Activated CD4-positive, alpha-beta T cell treated with anti-CD3 and anti-CD28 coated beads for 48 hours (primary cell): ENCODE results near the gene GOLT1B.
"Not testable (repeated sequence)": the region's sequence is repeated elsewhere in the genome, so short reads cannot be mapped to it uniquely, and the experiment has no call there.

Experiments
- DNase-seq: peaks from one replicate; pipeline ENCODE4 v3.0.0-alpha.2; 2020

Gene GOLT1B

GRCh38 chr12:21501258-21502163 lies at the start of gene GOLT1B, which contains the start of gene RECQL:
TSS of gene GOLT1B (plus strand) at chr12:21501789. CDS start at chr12:21501924, 135 bp downstream.
TSS of gene RECQL (minus strand) at chr12:21501635. CDS start at chr12:21499570, 2,065 bp downstream.
- peak; percentile 93 for DNase-seq

- DNase-seq = no peak
Measured at GRCh38 chr12:21453312-21453852, 48.2 kb upstream of the GOLT1B start.

GRCh38 chr12:21456291-21456780 lies 45.3 kb upstream of the GOLT1B start:
- DNase-seq = peak; percentile 49

- DNase-seq = no peak
Measured at GRCh38 chr12:21459474-21459873, 42.1 kb upstream of the GOLT1B start.

- not testable (repeated sequence) for DNase-seq
Measured at GRCh38 chr12:21467334-21467733, 34.3 kb upstream of the GOLT1B start.

GRCh38 chr12:21471294-21471693 lies 30.3 kb upstream of the GOLT1B start:
- DNase-seq = no peak

GRCh38 chr12:21472197-21472823 lies 29.3 kb upstream of the GOLT1B start:
- DNase-seq = no peak

GRCh38 chr12:21475552-21475951 lies 26.0 kb upstream of the GOLT1B start:
- DNase-seq = no peak

GRCh38 chr12:21476949-21477348 lies 24.6 kb upstream of the GOLT1B start:
- DNase-seq = no peak

- no peak for DNase-seq
Measured at GRCh38 chr12:21478756-21479455, 22.7 kb upstream of the GOLT1B start.

GRCh38 chr12:21483531-21483930 lies 18.1 kb upstream of the GOLT1B start:
- DNase-seq = no peak

- no peak for DNase-seq
Measured at GRCh38 chr12:21485998-21486397, 15.6 kb upstream of the GOLT1B start.

- no peak for DNase-seq
Measured at GRCh38 chr12:21499765-21500164, 1.8 kb upstream of the GOLT1B start.

GRCh38 chr12:21500786-21501257 lies 767 bp upstream of the GOLT1B start:
- DNase-seq = no peak

- DNase-seq = peak; percentile 53
Measured at GRCh38 chr12:21502164-21502496, 541 bp downstream of the GOLT1B start.

GRCh38 chr12:21502872-21503271 lies 1.3 kb downstream of the GOLT1B start:
- DNase-seq = no peak

GRCh38 chr12:21505888-21506287 lies 4.3 kb downstream of the GOLT1B start:
- DNase-seq = no peak

GRCh38 chr12:21507849-21508248 lies 6.3 kb downstream of the GOLT1B start:
- DNase-seq = no peak

- no peak for DNase-seq
Measured at GRCh38 chr12:21509768-21510167, 8.2 kb downstream of the GOLT1B start.

GRCh38 chr12:21516281-21516680 lies 14.7 kb downstream of the GOLT1B start:
- no peak for DNase-seq

- no peak for DNase-seq
Measured at GRCh38 chr12:21518451-21518850, 16.9 kb downstream of the GOLT1B start.

- DNase-seq = no peak
Measured at GRCh38 chr12:21521541-21521940, 20.0 kb downstream of the GOLT1B start.

GRCh38 chr12:21523148-21523547 lies 21.6 kb downstream of the GOLT1B start:
- no peak for DNase-seq
